Measurements from ENCODE around the gene COL4A1.

COL4A1 gene

GRCh38 chr13:110211046-110211445, 95.9 kb downstream of the COL4A1 start:
- H3K27ac ChIP-seq (ENCODE audit: low read length): no peak overlapping the region
- DNase-seq: no peak
- H3F3A ChIP-seq (ENCODE audit: insufficient read depth, low read length): no peaks in the 10 kb centered on the region
- H4K20me1 ChIP-seq (ENCODE audit: insufficient read depth, low read length): no peaks in the 10 kb centered on the region
- no peaks in the 10 kb centered on the region for H3K9me2 ChIP-seq (replicated peaks; ENCODE audit: insufficient read depth, low read length)
- no peak overlapping the region for H3K4me3 ChIP-seq (ENCODE audit: low read length)
- H3K9ac ChIP-seq (ENCODE audit: low read length): no peak overlapping the region
- H2AFZ ChIP-seq (ENCODE audit: low read length): no peak overlapping the region
- no peaks in the 10 kb centered on the region for H3K27me3 ChIP-seq (replicated peaks; ENCODE audit: insufficient read depth, low read length)
- no peaks in the 10 kb centered on the region for H3K4me1 ChIP-seq (ENCODE audit: low read length)
- no peaks in the 10 kb centered on the region for H3K36me3 ChIP-seq (replicated peaks; ENCODE audit: insufficient read depth, low read length)
- no peaks in the 10 kb centered on the region for H3K79me2 ChIP-seq (ENCODE audit: low read length)
- no peak overlapping the region for H3K4me2 ChIP-seq (ENCODE audit: low read depth, low read length)
- no peak for TF ChIP-seq EZH2 (optimal IDR thresholded peaks at IDR 0.05; ENCODE audit: low read depth, low read length)
- TF ChIP-seq EZH2phosphoT487 (IDR thresholded peaks at IDR 0.05; ENCODE audit: low read length): no peak
- no peak for TF ChIP-seq CTCF (IDR thresholded peaks at IDR 0.05; ENCODE audit: low read length)
- H3K9me3 ChIP-seq (replicated peaks; ENCODE audit: insufficient read depth, low read length): no peaks in the 10 kb centered on the region

- no peaks in the 10 kb centered on the region for H3K9me3 ChIP-seq (replicated peaks; ENCODE audit: insufficient read depth, low read length)
- no peak overlapping the region for H3K27ac ChIP-seq (ENCODE audit: low read length)
- H3K9ac ChIP-seq (ENCODE audit: low read length): no peak overlapping the region
- no peaks in the 10 kb centered on the region for H3K9me2 ChIP-seq (replicated peaks; ENCODE audit: insufficient read depth, low read length)
- H3F3A ChIP-seq (ENCODE audit: insufficient read depth, low read length): no peaks in the 10 kb centered on the region
- H3K4me2 ChIP-seq (ENCODE audit: low read depth, low read length): no peak overlapping the region
- no peak overlapping the region for H2AFZ ChIP-seq (ENCODE audit: low read length)
- no peaks in the 10 kb centered on the region for H3K27me3 ChIP-seq (replicated peaks; ENCODE audit: insufficient read depth, low read length)
- no peak for DNase-seq
- no peaks in the 10 kb centered on the region for H3K36me3 ChIP-seq (replicated peaks; ENCODE audit: insufficient read depth, low read length)
- H3K4me1 ChIP-seq (ENCODE audit: low read length): no peaks in the 10 kb centered on the region
- no peak overlapping the region for H3K4me3 ChIP-seq (ENCODE audit: low read length)
- H4K20me1 ChIP-seq (ENCODE audit: insufficient read depth, low read length): no peaks in the 10 kb centered on the region
- no peaks in the 10 kb centered on the region for H3K79me2 ChIP-seq (ENCODE audit: low read length)
- TF ChIP-seq EZH2 (optimal IDR thresholded peaks at IDR 0.05; ENCODE audit: low read depth, low read length): no peak
Observed at GRCh38 chr13:110210604-110210985, 96.4 kb downstream of the COL4A1 start.

- H2AFZ ChIP-seq (ENCODE audit: low read length): no peak overlapping the region
- no peaks in the 10 kb centered on the region for H3K9me2 ChIP-seq (replicated peaks; ENCODE audit: insufficient read depth, low read length)
- no peaks in the 10 kb centered on the region for H3K79me2 ChIP-seq (ENCODE audit: low read length)
- H3K4me1 ChIP-seq (ENCODE audit: low read length): no peaks in the 10 kb centered on the region
- H3K36me3 ChIP-seq (replicated peaks; ENCODE audit: insufficient read depth, low read length): no peaks in the 10 kb centered on the region
- H3K9me3 ChIP-seq (replicated peaks; ENCODE audit: insufficient read depth, low read length): no peaks in the 10 kb centered on the region
- no peaks in the 10 kb centered on the region for H3F3A ChIP-seq (ENCODE audit: insufficient read depth, low read length)
- H3K9ac ChIP-seq (ENCODE audit: low read length): no peak overlapping the region
- no peak for TF ChIP-seq CTCF (IDR thresholded peaks at IDR 0.05; ENCODE audit: low read length)
- no peak for TF ChIP-seq EZH2 (optimal IDR thresholded peaks at IDR 0.05; ENCODE audit: low read depth, low read length)
- TF ChIP-seq EZH2phosphoT487 (IDR thresholded peaks at IDR 0.05; ENCODE audit: low read length): no peak
- H3K27ac ChIP-seq (ENCODE audit: low read length): no peak overlapping the region
- DNase-seq: no peak
- no peaks in the 10 kb centered on the region for H4K20me1 ChIP-seq (ENCODE audit: insufficient read depth, low read length)
- no peak overlapping the region for H3K4me3 ChIP-seq (ENCODE audit: low read length)
- no peak overlapping the region for H3K4me2 ChIP-seq (ENCODE audit: low read depth, low read length)
- H3K27me3 ChIP-seq (replicated peaks; ENCODE audit: insufficient read depth, low read length): no peaks in the 10 kb centered on the region
Observed at GRCh38 chr13:110209950-110210603, 96.9 kb downstream of the COL4A1 start.

- Histone ChIP-seq H3K36me3 (replicated peaks; ENCODE audit: insufficient read depth, low read length) (no peaks in the 10 kb centered on the region), H3K9me3 (replicated peaks; ENCODE audit: insufficient read depth, low read length) (no peaks in the 10 kb centered on the region), H2AFZ (ENCODE audit: low read length) (no peak overlapping the region), H3K4me2 (ENCODE audit: low read depth, low read length) (no peak overlapping the region), H3K79me2 (ENCODE audit: low read length) (no peaks in the 10 kb centered on the region), H4K20me1 (ENCODE audit: insufficient read depth, low read length) (no peaks in the 10 kb centered on the region), H3K9ac (ENCODE audit: low read length) (no peak overlapping the region), H3K27ac (ENCODE audit: low read length) (no peak overlapping the region), H3K4me1 (ENCODE audit: low read length) (no peaks in the 10 kb centered on the region), H3K9me2 (replicated peaks; ENCODE audit: insufficient read depth, low read length) (no peaks in the 10 kb centered on the region), H3K4me3 (ENCODE audit: low read length) (no peak overlapping the region), H3K27me3 (replicated peaks; ENCODE audit: insufficient read depth, low read length) (no peaks in the 10 kb centered on the region), H3F3A (ENCODE audit: insufficient read depth, low read length) (no peaks in the 10 kb centered on the region)
- DNase-seq: no peak
- TF ChIP-seq EZH2phosphoT487 (IDR thresholded peaks at IDR 0.05; ENCODE audit: low read length): no peak
- TF ChIP-seq CTCF (IDR thresholded peaks at IDR 0.05; ENCODE audit: low read length): no peak
- TF ChIP-seq EZH2 (optimal IDR thresholded peaks at IDR 0.05; ENCODE audit: low read depth, low read length): no peak
Observed at GRCh38 chr13:110208116-110208515, 98.8 kb downstream of the COL4A1 start.

Measured in MM.1S (cell line).